H7 (cell line): ENCODE results near the gene PACC1. TPM values are rescaled to one million over a fixed set of nuclear protein-coding genes. Genes with fewer than 3 reads are reported as not detected.
"Not testable (repeated sequence)": the region's sequence is repeated elsewhere in the genome, so short reads cannot be mapped to it uniquely, and the experiment has no call there.

ENCODE experiments used
- DNase-seq: peaks from one replicate; pipeline ENCODE4 v3.0.0; 2012
- H3K27me3 ChIP-seq: 2 replicates; pipeline ENCODE4 v1.6.0; 2011; ENCODE audit warnings: mild to moderate bottlenecking, low read length; ENCODE audit not compliant: control insufficient read depth, insufficient read depth
- H3K36me3 ChIP-seq: replicated peaks from 2 replicates; pipeline ENCODE4 v1.5.1; 2011; ENCODE audit warnings: low read length; ENCODE audit not compliant: control insufficient read depth, insufficient read depth
- H3K4me3 ChIP-seq: 2 replicates; pipeline ENCODE4 v1.5.1; 2011; ENCODE audit warnings: low read depth, mild to moderate bottlenecking, control low read depth, low read length, moderate library complexity; ENCODE audit not compliant: insufficient read depth
- total RNA-seq: library from RNA; depleted of rRNA; stranded (reverse); fragments of >200 nt; shearing (Covaris generic); gene quantifications from 2 replicates; pipeline ENCODE4 v1.2.3, GENCODE V29; 2014

PACC1 gene
- total RNA-seq, 1 experiment from 2014 or later = 49.7 TPM

GRCh38 chr1:212353181-212353580, 61.5 kb downstream of the PACC1 start:
- H3K36me3 ChIP-seq = peaks cover 7% of the 10 kb centered on the region
- no peaks in the 10 kb centered on the region for H3K27me3 ChIP-seq
- no peak for DNase-seq
- H3K4me3 ChIP-seq = no peak overlapping the region

- Histone ChIP-seq H3K27me3 (no peaks in the 10 kb centered on the region), H3K4me3 (no peak overlapping the region), H3K36me3 (peaks cover 6% of the 10 kb centered on the region)
- DNase-seq = no peak
Measured at GRCh38 chr1:212351588-212352362, 62.9 kb downstream of the PACC1 start.

- no peak for DNase-seq
- H3K27me3 ChIP-seq = no peaks in the 10 kb centered on the region
- no peaks in the 10 kb centered on the region; the same call in 1 of the 2 replicates for H3K36me3 ChIP-seq
- H3K4me3 ChIP-seq = no peak overlapping the region
Measured at GRCh38 chr1:212346601-212347000, 68.1 kb downstream of the PACC1 start.

- Histone ChIP-seq H3K27me3 (no peaks in the 10 kb centered on the region), H3K4me3 (no peak overlapping the region), H3K36me3 (no peaks in the 10 kb centered on the region; the same call in 1 of the 2 replicates)
- DNase-seq = no peak
Measured at GRCh38 chr1:212344905-212345304, 69.8 kb downstream of the PACC1 start.

GRCh38 chr1:212341090-212341489, 73.6 kb downstream of the PACC1 start:
- H3K36me3 ChIP-seq = no peaks in the 10 kb centered on the region; the same call in 1 of the 2 replicates
- DNase-seq = no peak

GRCh38 chr1:212329105-212329504, 85.6 kb downstream of the PACC1 start:
- Histone ChIP-seq H3K4me3 (no peak overlapping the region), H3K36me3 (no peaks in the 10 kb centered on the region; the same call in 1 of the 2 replicates), H3K27me3 (no peaks in the 10 kb centered on the region)
- no peak for DNase-seq

More at GRCh38 chr1:212341090-212341489, 73.6 kb downstream of the PACC1 start:
- no peak overlapping the region for H3K4me3 ChIP-seq
- no peaks in the 10 kb centered on the region for H3K27me3 ChIP-seq

GRCh38 chr1:212328248-212328647, 86.4 kb downstream of the PACC1 start:
- H3K4me3 ChIP-seq = no peak overlapping the region
- H3K27me3 ChIP-seq = no peaks in the 10 kb centered on the region
- DNase-seq = no peak
- H3K36me3 ChIP-seq = no peaks in the 10 kb centered on the region; the same call in 1 of the 2 replicates

GRCh38 chr1:212326541-212326940, 88.1 kb downstream of the PACC1 start:
- Histone ChIP-seq H3K36me3 (no peaks in the 10 kb centered on the region), H3K27me3 (no peaks in the 10 kb centered on the region), H3K4me3 (no peak overlapping the region)
- DNase-seq = no peak

GRCh38 chr1:212323066-212323465, 91.6 kb downstream of the PACC1 start:
- no peaks in the 10 kb centered on the region for H3K36me3 ChIP-seq

GRCh38 chr1:212321031-212321430, 93.7 kb downstream of the PACC1 start:
- not testable (repeated sequence) for H3K27me3 ChIP-seq, H3K36me3 ChIP-seq, H3K4me3 ChIP-seq, DNase-seq

More at GRCh38 chr1:212323066-212323465, 91.6 kb downstream of the PACC1 start:
- DNase-seq = no peak
- H3K27me3 ChIP-seq = no peaks in the 10 kb centered on the region
- H3K4me3 ChIP-seq = no peak overlapping the region

- Histone ChIP-seq H3K4me3 (no peak overlapping the region), H3K36me3 (no peaks in the 10 kb centered on the region)
Measured at GRCh38 chr1:212317916-212318315, 96.8 kb downstream of the PACC1 start.

GRCh38 chr1:212315907-212316306, 98.8 kb downstream of the PACC1 start:
- Histone ChIP-seq H3K4me3 (no peak overlapping the region), H3K36me3 (no peaks in the 10 kb centered on the region), H3K27me3 (no peaks in the 10 kb centered on the region)
- peak; percentile 35 for DNase-seq

More at GRCh38 chr1:212317916-212318315, 96.8 kb downstream of the PACC1 start:
- H3K27me3 ChIP-seq = no peaks in the 10 kb centered on the region
- DNase-seq = no peak

- Histone ChIP-seq H3K27me3 (no peaks in the 10 kb centered on the region), H3K4me3 (no peak overlapping the region), H3K36me3 (no peaks in the 10 kb centered on the region)
- no peak for DNase-seq
Measured at GRCh38 chr1:212315184-212315583, 99.5 kb downstream of the PACC1 start.
